Tibial nerve (tissue), 4 donors: Measurements from ENCODE around the gene FBXW2. TPM values are rescaled to one million over a fixed set of nuclear protein-coding genes. Genes with fewer than 3 reads are reported as not detected.

Source experiments
- DNase-seq, 2 donors: peaks; one replicate each; pipeline ENCODE4 v3.0.0-alpha.2; 2019; ENCODE audit warnings: low spot score in 2 of 2
- H3K27ac ChIP-seq, 4 donors: fragments of 200-600 bp; sonication (generic) in 3 of 4; one replicate each; pipeline ENCODE4 v1.5.1; 2017 to 2019; ENCODE audit warnings: mild to moderate bottlenecking in 1 of 4
- H3K27me3 ChIP-seq, 2 donors: fragments of 200-600 bp; sonication (generic) in 1 of 2; one replicate each; pipeline versions ENCODE4 v1.5.1 to v1.6.0; 2017 to 2019
- H3K36me3 ChIP-seq, 3 donors: fragments of 200-600 bp; sonication (generic); one replicate each; pipeline ENCODE4 v1.5.1; 2018 to 2019
- H3K4me1 ChIP-seq, 4 donors: fragments of 200-600 bp; sonication (generic) in 3 of 4; one replicate each; pipeline ENCODE4 v1.5.1; 2017 to 2019
- H3K4me3 ChIP-seq, 4 donors: fragments of 200-600 bp; sonication (generic) in 3 of 4; one replicate each; pipeline ENCODE4 v1.5.1; 2017 to 2019; ENCODE audit warnings: mild to moderate bottlenecking in 1 of 4, moderate library complexity in 1 of 4
- H3K9me3 ChIP-seq, 4 donors: fragments of 200-600 bp; sonication (generic) in 3 of 4; one replicate each; pipeline ENCODE4 v1.5.1; 2017 to 2019
- EP300 ChIP-seq, 2 donors: sonication (generic); formaldehyde crosslinking; IDR thresholded peaks; one replicate each; pipeline ENCODE4 v1.6.1; 2017; ENCODE audit warnings: antibody characterized with exemption in 2 of 2, mild to moderate bottlenecking in 1 of 2
- POLR2A ChIP-seq, 2 donors: fragments of 450-650 bp; IDR thresholded peaks; one replicate each; pipeline ENCODE4 v1.6.1; 2017; ENCODE audit warnings: antibody characterized with exemption in 2 of 2, mild to moderate bottlenecking in 2 of 2, moderate library complexity in 2 of 2
- WGBS, 2 donors: methylation state at CpG; one replicate each; pipeline ENCODE4 v1.1.5; 2018; 5-methylcytosine and 5-hydroxymethylcytosine counted together
- total RNA-seq, 4 donors: library from RNA; depleted of rRNA; stranded (reverse); fragments of >200 nt; gene quantifications; one replicate each; pipeline ENCODE4 v1.1.0, GENCODE V29; 2016
- TF ChIP-seq, protein P1 (sequence below), 5 experiments: fragments of 200-600 bp in 3 of 5; fragments of 450-650 bp in 2 of 5; sonication (generic) in 3 of 5; IDR thresholded peaks; one replicate each; pipeline ENCODE4 v1.5.1; 2016 to 2019; ENCODE audit warnings: antibody characterized with exemption in 5 of 5, mild to moderate bottlenecking in 3 of 5, moderate library complexity in 2 of 5

Gene FBXW2, protein sequence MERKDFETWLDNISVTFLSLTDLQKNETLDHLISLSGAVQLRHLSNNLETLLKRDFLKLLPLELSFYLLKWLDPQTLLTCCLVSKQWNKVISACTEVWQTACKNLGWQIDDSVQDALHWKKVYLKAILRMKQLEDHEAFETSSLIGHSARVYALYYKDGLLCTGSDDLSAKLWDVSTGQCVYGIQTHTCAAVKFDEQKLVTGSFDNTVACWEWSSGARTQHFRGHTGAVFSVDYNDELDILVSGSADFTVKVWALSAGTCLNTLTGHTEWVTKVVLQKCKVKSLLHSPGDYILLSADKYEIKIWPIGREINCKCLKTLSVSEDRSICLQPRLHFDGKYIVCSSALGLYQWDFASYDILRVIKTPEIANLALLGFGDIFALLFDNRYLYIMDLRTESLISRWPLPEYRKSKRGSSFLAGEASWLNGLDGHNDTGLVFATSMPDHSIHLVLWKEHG
- total RNA-seq, result 10 to 100 TPM; 33.9 to 56.6 (median 45.7) TPM

- peaks cover 0 to 8% (median 0%) of the 10 kb centered on the region in 3 donors for H3K36me3 ChIP-seq
- no peaks in the 10 kb centered on the region for H3K9me3 ChIP-seq
- H3K4me3 ChIP-seq, result peak within 1 kb of the TSS; percentile 75 to 92 (median 82)
- 1% methylated on average over 38 to 47 of the region's 72 CpGs for WGBS, 2 donors
- DNase-seq, result peak; percentile 78 to 79
- H3K4me1 ChIP-seq, result peaks cover 0 to 51% (median 8%) of the 10 kb centered on the region in 4 donors
- TF ChIP-seq EP300 (IDR thresholded peaks at IDR 0.05), result peak; percentile 96 to 98
- TF ChIP-seq, protein P1, sequence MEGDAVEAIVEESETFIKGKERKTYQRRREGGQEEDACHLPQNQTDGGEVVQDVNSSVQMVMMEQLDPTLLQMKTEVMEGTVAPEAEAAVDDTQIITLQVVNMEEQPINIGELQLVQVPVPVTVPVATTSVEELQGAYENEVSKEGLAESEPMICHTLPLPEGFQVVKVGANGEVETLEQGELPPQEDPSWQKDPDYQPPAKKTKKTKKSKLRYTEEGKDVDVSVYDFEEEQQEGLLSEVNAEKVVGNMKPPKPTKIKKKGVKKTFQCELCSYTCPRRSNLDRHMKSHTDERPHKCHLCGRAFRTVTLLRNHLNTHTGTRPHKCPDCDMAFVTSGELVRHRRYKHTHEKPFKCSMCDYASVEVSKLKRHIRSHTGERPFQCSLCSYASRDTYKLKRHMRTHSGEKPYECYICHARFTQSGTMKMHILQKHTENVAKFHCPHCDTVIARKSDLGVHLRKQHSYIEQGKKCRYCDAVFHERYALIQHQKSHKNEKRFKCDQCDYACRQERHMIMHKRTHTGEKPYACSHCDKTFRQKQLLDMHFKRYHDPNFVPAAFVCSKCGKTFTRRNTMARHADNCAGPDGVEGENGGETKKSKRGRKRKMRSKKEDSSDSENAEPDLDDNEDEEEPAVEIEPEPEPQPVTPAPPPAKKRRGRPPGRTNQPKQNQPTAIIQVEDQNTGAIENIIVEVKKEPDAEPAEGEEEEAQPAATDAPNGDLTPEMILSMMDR (IDR thresholded peaks at IDR 0.05), result peak in 1 of 5 experiments; percentile 67
- peak; percentile 69 to 83 for TF ChIP-seq POLR2A (IDR thresholded peaks at IDR 0.05)
- H3K27ac ChIP-seq, result peak within 1 kb of the TSS; percentile 73 to 94 (median 86)
- no peaks in the 10 kb centered on the region for H3K27me3 ChIP-seq
These were observed at the start of gene FBXW2 for GRCh38 chr9:120792898-120793765. Gene FBXW2, minus strand, starts transcription at chr9:120793416. Its CDS starts 5,158 bp downstream, at chr9:120788258.

GRCh38 chr9:120841930-120842684 lies 48.9 kb upstream of the FBXW2 start:
- peaks cover 0 to 37% (median 11%) of the 10 kb centered on the region in 4 donors for H3K4me1 ChIP-seq
- WGBS, 2 donors, result 40% methylated on average over 18 of the region's 18 CpGs
- no peak for DNase-seq

DNA sequence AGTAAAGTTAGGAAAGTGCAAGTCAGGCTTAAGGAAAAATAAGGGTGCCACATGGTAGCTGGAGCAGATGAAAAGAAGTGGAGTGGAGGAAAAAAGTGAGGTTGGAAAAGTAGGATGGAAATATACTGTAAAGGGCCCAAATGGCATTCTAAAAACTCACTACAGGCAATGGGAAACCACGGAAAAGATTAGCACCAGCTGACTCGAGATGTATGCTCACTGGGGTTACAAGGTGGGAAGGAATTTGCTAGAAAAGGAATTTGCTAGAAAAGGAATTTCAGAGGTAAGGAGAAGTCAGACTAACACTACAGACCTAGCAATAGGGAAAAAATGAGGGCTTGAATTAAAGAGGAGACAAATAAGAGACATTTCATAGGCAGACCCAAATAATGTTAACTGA lies 45.9 kb upstream of the FBXW2 start:
- H3K4me3 ChIP-seq, result no peak overlapping the region
- peaks cover 0 to 36% (median 11%) of the 10 kb centered on the region in 4 donors for H3K4me1 ChIP-seq
- no peaks in the 10 kb centered on the region for H3K27me3 ChIP-seq
- 60 to 68% methylated on average over 2 of the region's 2 CpGs for WGBS, 2 donors
- no peak for DNase-seq
- peaks cover 0 to 29% (median 0%) of the 10 kb centered on the region in 3 donors for H3K36me3 ChIP-seq
- TF ChIP-seq, protein P1 (IDR thresholded peaks at IDR 0.05), result no peak
- TF ChIP-seq EP300 (IDR thresholded peaks at IDR 0.05) (no peak), POLR2A (IDR thresholded peaks at IDR 0.05) (no peak)
- no peaks in the 10 kb centered on the region for H3K9me3 ChIP-seq
- H3K27ac ChIP-seq, result peak overlapping the region in 1 of 4 donors; percentile 32

More at GRCh38 chr9:120841930-120842684, 48.9 kb upstream of the FBXW2 start:
- H3K27ac ChIP-seq, result peak overlapping the region; percentile 85 to 98 (median 92)
- H3K27me3 ChIP-seq, result no peaks in the 10 kb centered on the region
- H3K9me3 ChIP-seq, result no peaks in the 10 kb centered on the region
- peak overlapping the region; percentile 52 to 95 (median 80) for H3K4me3 ChIP-seq
- TF ChIP-seq POLR2A (IDR thresholded peaks at IDR 0.05) (no peak), EP300 (IDR thresholded peaks at IDR 0.05) (no peak)
- TF ChIP-seq, protein P1 (IDR thresholded peaks at IDR 0.05), result no peak
- H3K36me3 ChIP-seq, result peaks cover 0 to 18% (median 0%) of the 10 kb centered on the region in 3 donors

DNA sequence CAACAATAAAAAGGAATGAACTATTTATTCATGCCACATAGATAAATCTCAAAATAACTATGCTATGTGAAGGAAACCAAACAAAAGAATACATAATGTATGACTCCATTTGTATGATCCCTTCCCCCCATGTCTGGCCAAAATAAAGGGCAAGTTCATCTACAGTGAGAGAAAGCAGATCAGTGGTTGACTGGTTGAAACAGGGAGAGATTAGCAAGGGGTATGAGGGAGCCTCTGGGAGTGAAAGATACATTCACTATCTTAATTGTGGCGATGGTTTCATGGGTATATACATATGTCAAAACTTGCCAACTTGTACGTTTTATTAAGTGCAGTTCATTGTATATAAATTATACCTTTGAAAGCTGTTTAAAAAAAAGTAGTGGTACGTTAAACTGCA lies 44.7 kb upstream of the FBXW2 start:
- no peak overlapping the region for H3K27ac ChIP-seq
- H3K4me3 ChIP-seq, result no peak overlapping the region
- 58 to 72% methylated on average over 3 of the region's 3 CpGs for WGBS, 2 donors

More for the DNA sequence above, 44.7 kb upstream of the FBXW2 start:
- Histone ChIP-seq H3K36me3 (peaks cover 0 to 34% (median 0%) of the 10 kb centered on the region in 3 donors), H3K27me3 (no peaks in the 10 kb centered on the region), H3K4me1 (peaks cover 0 to 34% (median 4%) of the 10 kb centered on the region in 4 donors), H3K9me3 (no peaks in the 10 kb centered on the region)
- DNase-seq, result no peak
- TF ChIP-seq, protein P1 (IDR thresholded peaks at IDR 0.05), result no peak
- TF ChIP-seq POLR2A (IDR thresholded peaks at IDR 0.05), result no peak
- TF ChIP-seq EP300 (IDR thresholded peaks at IDR 0.05), result no peak
